HG02852 (cell line): ENCODE data around the gene PRRT3.
"Not testable (repeated sequence)": the region's sequence is repeated elsewhere in the genome, so short reads cannot be mapped to it uniquely, and the experiment has no call there.

Experiments
- ATAC-seq: cut with Tn5 transposase; IDR thresholded peaks from one replicate; pipeline ENCODE4 v1.9.1; 2021; ENCODE audit warnings: mild to moderate bottlenecking, moderate library complexity; ENCODE audit not compliant: unreplicated experiment

Gene PRRT3

GRCh38 chr3:9947025-9947995, 4.9 kb downstream of the PRRT3 start:
- no peak for ATAC-seq

GRCh38 chr3:9946112-9947024, 5.8 kb downstream of the PRRT3 start:
- ATAC-seq = no peak

DNA sequence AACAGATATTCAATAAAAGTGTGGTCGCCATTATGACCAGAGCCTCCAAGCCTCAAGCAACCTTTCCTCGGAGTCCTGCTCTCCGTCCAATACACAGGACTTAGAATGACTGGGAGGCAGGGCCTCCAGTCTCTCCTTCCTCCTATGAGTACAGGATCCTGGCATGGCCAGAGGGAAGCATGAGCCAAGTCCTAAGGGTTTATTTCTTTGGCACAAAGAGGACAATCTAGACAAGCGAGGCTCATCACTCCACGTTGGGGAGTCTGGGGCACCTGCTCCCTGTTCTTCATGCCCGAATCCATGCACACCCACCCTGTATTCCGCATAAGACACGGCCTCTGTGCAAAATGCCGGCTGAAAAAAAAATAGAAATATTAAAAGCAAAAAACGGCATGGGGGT, 6.8 kb downstream of the PRRT3 start:
- no peak for ATAC-seq

- no peak for ATAC-seq
Measured at GRCh38 chr3:9944271-9944670, 7.9 kb downstream of the PRRT3 start.

GRCh38 chr3:9942934-9943690, 9.1 kb downstream of the PRRT3 start:
- no peak for ATAC-seq

GRCh38 chr3:9942164-9942563, 10.0 kb downstream of the PRRT3 start:
- ATAC-seq = no peak

DNA sequence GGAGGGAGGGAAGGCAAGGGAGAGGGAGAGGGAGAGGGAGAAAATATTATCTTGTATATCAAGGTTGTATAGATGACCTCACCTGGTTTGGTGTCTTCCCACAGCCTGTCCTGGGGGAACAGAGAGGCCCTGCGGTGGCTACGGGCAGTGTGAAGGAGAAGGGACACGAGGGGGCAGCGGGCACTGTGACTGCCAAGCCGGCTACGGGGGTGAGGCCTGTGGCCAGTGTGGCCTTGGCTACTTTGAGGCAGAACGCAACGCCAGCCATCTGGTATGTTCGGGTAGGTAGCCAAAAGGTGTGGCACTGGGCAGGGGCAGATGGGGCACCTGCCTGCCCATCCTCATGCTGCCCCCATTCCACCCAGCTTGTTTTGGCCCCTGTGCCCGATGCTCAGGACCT, 11.5 kb downstream of the PRRT3 start:
- ATAC-seq = no peak

- ATAC-seq = not testable (repeated sequence)
Measured at GRCh38 chr3:9939906-9940305, 12.3 kb downstream of the PRRT3 start.

DNA sequence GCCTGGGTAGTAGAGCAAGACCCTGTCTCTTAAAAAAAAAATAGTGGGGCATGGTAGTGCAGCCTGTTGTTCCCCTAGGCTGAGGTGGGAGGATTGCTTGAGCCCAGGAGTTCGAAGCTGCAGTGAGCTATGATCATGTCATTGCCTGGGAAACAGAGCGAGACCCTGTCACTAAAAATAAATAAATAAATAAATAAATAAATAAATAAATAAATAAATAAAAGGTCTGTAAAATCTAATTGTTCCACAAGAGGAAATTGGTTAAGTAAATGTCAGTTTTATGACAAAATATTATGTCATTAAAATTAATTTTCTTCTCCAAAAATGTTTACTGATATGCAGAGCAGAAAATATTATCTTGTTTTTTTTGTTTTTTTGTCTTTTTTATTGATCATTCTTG, 13.2 kb downstream of the PRRT3 start:
- ATAC-seq = no peak

DNA sequence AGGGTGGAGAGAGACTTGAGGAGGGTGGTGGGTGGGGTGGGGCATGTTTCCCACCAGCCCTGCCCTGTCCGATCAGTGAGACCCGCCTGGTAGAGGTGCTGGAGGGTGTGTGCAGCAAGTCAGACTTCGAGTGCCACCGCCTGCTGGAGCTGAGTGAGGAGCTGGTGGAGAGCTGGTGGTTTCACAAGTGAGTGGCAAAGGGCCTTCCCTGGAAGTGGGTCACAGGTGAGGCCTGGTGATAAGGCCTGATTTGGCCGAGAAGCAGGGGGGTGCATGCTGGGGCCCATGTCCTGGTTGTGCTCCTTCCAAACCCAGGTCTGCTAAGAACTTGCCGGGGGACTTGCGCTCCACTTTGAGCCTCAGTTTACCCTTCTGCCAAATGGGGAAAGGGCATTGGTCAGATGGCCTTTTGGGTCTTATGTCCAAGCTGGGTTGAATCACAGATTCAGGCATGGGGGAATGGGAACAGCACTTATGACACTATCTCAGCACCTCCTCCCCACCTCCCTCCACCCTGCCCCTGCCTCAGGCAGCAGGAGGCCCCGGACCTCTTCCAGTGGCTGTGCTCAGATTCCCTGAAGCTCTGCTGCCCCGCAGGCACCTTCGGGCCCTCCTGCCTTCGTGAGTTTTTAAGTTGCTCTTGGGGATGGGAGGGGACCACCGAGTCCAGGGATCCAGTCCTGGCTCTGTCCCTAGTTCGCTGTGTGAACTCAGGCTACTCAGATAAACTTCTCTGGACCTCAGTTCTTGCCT, 14.5 kb downstream of the PRRT3 start:
- ATAC-seq = no peak

DNA sequence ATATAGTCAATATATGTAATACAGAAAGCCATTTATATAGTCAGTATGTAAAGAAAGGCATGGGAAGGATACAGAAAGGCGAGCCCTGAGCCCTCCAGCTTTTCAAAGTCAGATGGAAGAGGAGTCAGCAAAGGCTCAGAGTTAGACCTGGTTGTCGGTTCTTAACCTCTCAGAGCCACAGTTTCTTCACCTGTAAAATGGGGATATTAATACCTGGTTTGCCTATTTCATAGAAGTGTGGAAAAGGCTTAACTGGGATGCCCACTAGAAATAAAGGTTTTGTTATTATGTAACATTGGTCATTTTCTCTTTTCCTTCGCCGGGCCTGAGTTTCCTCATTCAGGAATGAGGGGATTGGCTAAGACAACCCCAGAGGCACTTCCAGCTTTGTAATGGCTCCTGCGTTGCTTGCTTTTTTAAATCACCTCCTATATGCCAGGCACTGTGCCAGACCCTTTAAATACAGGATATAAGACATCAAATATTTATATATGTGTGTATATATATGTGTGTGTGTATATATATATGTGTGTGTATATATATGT, 16.2 kb downstream of the PRRT3 start:
- ATAC-seq = no peak

GRCh38 chr3:9934993-9935392, 17.2 kb downstream of the PRRT3 start:
- ATAC-seq = no peak

GRCh38 chr3:9934235-9934621, 18.0 kb downstream of the PRRT3 start:
- no peak for ATAC-seq

DNA sequence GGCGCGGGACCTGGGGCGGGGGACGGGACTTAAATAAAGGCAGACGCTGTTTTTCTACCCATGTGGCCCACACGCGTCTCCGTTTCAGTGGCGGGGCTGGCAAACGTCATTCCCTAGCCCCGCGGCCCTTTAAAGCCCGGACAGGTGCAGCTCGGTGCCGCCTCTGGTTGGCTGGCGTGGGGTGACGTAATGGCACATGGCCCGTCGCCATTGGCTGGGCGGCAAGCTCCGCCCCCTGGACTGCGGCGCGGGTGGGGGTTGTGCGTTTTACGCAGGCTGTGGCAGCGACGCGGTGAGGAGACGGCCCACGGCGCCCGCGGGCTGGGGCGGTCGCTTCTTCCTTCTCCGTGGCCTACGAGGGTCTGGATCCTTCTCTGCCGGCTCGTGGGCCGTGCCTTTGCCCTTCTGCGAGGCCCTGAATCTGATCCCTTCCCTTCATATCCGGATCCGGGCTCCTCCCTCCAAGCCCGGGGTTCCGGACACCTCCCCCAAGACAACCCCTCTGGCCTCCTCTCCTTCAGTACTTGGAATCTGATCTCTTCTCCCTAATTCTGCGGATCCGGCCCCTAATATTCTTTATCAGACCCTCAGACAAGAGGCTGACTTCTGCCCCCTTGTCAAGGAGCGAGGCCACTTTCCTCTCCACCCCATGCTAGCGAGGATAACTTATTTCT, 18.5 kb downstream of the PRRT3 start, which contains the start of gene CRELD1:
Gene CRELD1 (plus strand): TSS at position 274 of the 674 bp plus-strand sequence. CDS start 605 bp downstream, outside the sequence.
- ATAC-seq = peak; percentile 84

- peak; percentile 66 for ATAC-seq
Measured at GRCh38 chr3:9932843-9933560, 19.2 kb downstream of the PRRT3 start.

DNA sequence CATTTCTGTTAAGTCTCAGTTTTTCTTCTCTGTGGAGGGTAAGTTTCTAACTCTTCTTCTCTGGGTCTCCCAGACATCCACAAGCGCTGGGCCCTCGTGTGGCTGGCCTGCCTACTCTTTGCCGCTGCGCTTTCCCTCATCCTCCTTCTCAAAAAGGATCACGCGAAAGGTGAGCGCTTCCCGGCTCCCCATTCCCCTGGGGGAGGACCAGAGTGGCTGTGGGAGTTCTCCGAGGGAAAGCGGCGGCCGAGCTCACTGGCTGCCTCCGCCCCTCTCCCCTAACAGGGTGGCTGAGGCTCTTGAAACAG, 19.7 kb downstream of the PRRT3 start:
- no peak for ATAC-seq

GRCh38 chr3:9930804-9931418, 21.3 kb downstream of the PRRT3 start:
- ATAC-seq = no peak

GRCh38 chr3:9928158-9928557, 24.1 kb downstream of the PRRT3 start:
- no peak for ATAC-seq
